OCI-LY3 (cell line): ENCODE results near the gene ALOX15.
"Not testable (repeated sequence)": the region's sequence is repeated elsewhere in the genome, so short reads cannot be mapped to it uniquely, and the experiment has no call there.

Source experiments
- H2AFZ ChIP-seq: fragments of 200-600, 300-600 bp; shearing (Covaris generic); 2 replicates; pipeline ENCODE4 v1.6.0; 2014; ENCODE audit warnings: antibody characterized with exemption, low read depth, low read length
- H3K27ac ChIP-seq: fragments of 200-600, 300-600 bp; sonication (generic); 2 replicates; pipeline ENCODE4 v1.5.1; 2014; ENCODE audit warnings: mild to moderate bottlenecking, low read length, moderate library complexity, mixed read lengths
- H3K27me3 ChIP-seq: fragments of 200-600, 300-600 bp; sonication (generic); 2 replicates; pipeline ENCODE4 v1.6.1; 2014; ENCODE audit warnings: low read depth, low read length, mixed read lengths
- H3K36me3 ChIP-seq: fragments of 200-600, 300-600 bp; sonication (generic); replicated peaks from 2 replicates; pipeline ENCODE3; 2014; ENCODE audit warnings: low read depth, low read length, mixed read lengths
- H3K4me1 ChIP-seq: fragments of 300-600, 200-600 bp; sonication (generic); 2 replicates; pipeline ENCODE4 v1.6.1; 2014; ENCODE audit warnings: low read length, mixed read lengths
- H3K4me2 ChIP-seq: fragments of 200-600, 300-600 bp; sonication (generic); 2 replicates; pipeline ENCODE4 v1.6.1; 2014; ENCODE audit warnings: low read length, mixed read lengths
- H3K4me3 ChIP-seq: fragments of 300-600, 200-600 bp; sonication (generic); 2 replicates; pipeline ENCODE4 v1.5.1; 2014; ENCODE audit warnings: antibody characterized with exemption, mild to moderate bottlenecking, low read length, moderate library complexity
- H3K79me2 ChIP-seq: fragments of 300-600, 200-600 bp; shearing (Covaris generic); 2 replicates; pipeline ENCODE4 v1.6.1; 2014; ENCODE audit warnings: mild to moderate bottlenecking, low read length, mixed read lengths
- H3K9ac ChIP-seq: fragments of 300-600, 200-600 bp; shearing (Covaris generic); 2 replicates; pipeline ENCODE4 v1.6.0; 2014; ENCODE audit warnings: mild to moderate bottlenecking, low read length, moderate library complexity
- H3K9me3 ChIP-seq: fragments of 200-600, 300-600 bp; shearing (Covaris generic); 2 replicates; pipeline ENCODE4 v1.6.1; 2014; ENCODE audit warnings: low read length, mixed read lengths; ENCODE audit not compliant: insufficient read depth
- H4K20me1 ChIP-seq: fragments of 200-600, 300-600 bp; sonication (generic); 2 replicates; pipeline ENCODE4 v1.6.1; 2016; ENCODE audit warnings: low read length, mixed read lengths; ENCODE audit not compliant: insufficient read depth
- CTCF ChIP-seq: fragments of 200-600, 300-600 bp; sonication (generic); IDR thresholded peaks from 2 replicates; pipeline ENCODE4 v1.5.1; 2014; ENCODE audit warnings: antibody characterized with exemption, low read length, low read depth
- EZH2phosphoT487 ChIP-seq: fragments of 200-600 bp; shearing (Covaris generic); IDR thresholded peaks from 2 replicates; pipeline ENCODE4 v1.6.1; 2018; ENCODE audit warnings: antibody characterized with exemption, mixed run types, low read depth

Gene ALOX15

GRCh38 chr17:4626734-4627256 is 14.7 kb downstream of the ALOX15 start:
- H3K4me3 ChIP-seq: no peak overlapping the region
- H3K4me1 ChIP-seq: peaks cover 7% of the 10 kb centered on the region; the same call in 1 of the 2 replicates
- H3K27me3 ChIP-seq: 0 out of 2 replicates have a peak, but pooled peaks cover 7% of the 10 kb centered on the region
- no peak overlapping the region for H3K4me2 ChIP-seq
- H3K9ac ChIP-seq: no peak overlapping the region
- no peaks in the 10 kb centered on the region for H3K9me3 ChIP-seq
- no peak overlapping the region for H2AFZ ChIP-seq
- H3K36me3 ChIP-seq: no peaks in the 10 kb centered on the region
- no peaks in the 10 kb centered on the region for H3K79me2 ChIP-seq
- TF ChIP-seq EZH2phosphoT487 (no peak), CTCF (no peak)
- H3K27ac ChIP-seq: no peak overlapping the region
- H4K20me1 ChIP-seq: no peaks in the 10 kb centered on the region

GRCh38 chr17:4625181-4625617 is 16.3 kb downstream of the ALOX15 start:
- Histone ChIP-seq H3K79me2 (no peaks in the 10 kb centered on the region), H3K4me3 (no peak overlapping the region), H3K9me3 (no peaks in the 10 kb centered on the region), H3K36me3 (no peaks in the 10 kb centered on the region), H2AFZ (no peak overlapping the region), H4K20me1 (no peaks in the 10 kb centered on the region), H3K27me3 (0 out of 2 replicates have a peak, but pooled peaks cover 7% of the 10 kb centered on the region), H3K9ac (no peak overlapping the region), H3K27ac (no peak overlapping the region), H3K4me2 (no peak overlapping the region), H3K4me1 (no peaks in the 10 kb centered on the region)
- TF ChIP-seq CTCF: no peak
- TF ChIP-seq EZH2phosphoT487: no peak

GRCh38 chr17:4624451-4624911 is 17.0 kb downstream of the ALOX15 start:
- not testable (repeated sequence) for H4K20me1 ChIP-seq, H3K9ac ChIP-seq, H3K27me3 ChIP-seq, H3K36me3 ChIP-seq, H3K4me1 ChIP-seq, H3K4me2 ChIP-seq, H3K27ac ChIP-seq, H3K79me2 ChIP-seq, H3K9me3 ChIP-seq, H2AFZ ChIP-seq, H3K4me3 ChIP-seq

GRCh38 chr17:4623249-4623648 is 18.2 kb downstream of the ALOX15 start:
- H3K36me3 ChIP-seq: no peaks in the 10 kb centered on the region
- H2AFZ ChIP-seq: no peak overlapping the region
- H3K27ac ChIP-seq: no peak overlapping the region
- H3K27me3 ChIP-seq: 0 out of 2 replicates have a peak, but pooled peaks cover 7% of the 10 kb centered on the region
- TF ChIP-seq CTCF (no peak), EZH2phosphoT487 (no peak)
- H3K9ac ChIP-seq: no peak overlapping the region
- H3K4me1 ChIP-seq: no peaks in the 10 kb centered on the region
- no peaks in the 10 kb centered on the region for H4K20me1 ChIP-seq
- H3K79me2 ChIP-seq: no peaks in the 10 kb centered on the region
- H3K9me3 ChIP-seq: no peaks in the 10 kb centered on the region
- H3K4me2 ChIP-seq: no peak overlapping the region
- H3K4me3 ChIP-seq: no peak overlapping the region
